Activated CD4-positive, alpha-beta T cell treated with anti-CD3 and anti-CD28 coated beads, Interleukin-2, amount 10 ng/mL, durations not matched to agents 7 days and 5 days (primary cell): ENCODE data around the gene SLC35D3. TPM values are rescaled to one million over a fixed set of nuclear protein-coding genes. Genes with fewer than 3 reads are reported as not detected.
A peak's percentile ranks its signal among the peaks of the same experiment; 100 is the strongest.
"Not testable (repeated sequence)": the region's sequence is repeated elsewhere in the genome, so short reads cannot be mapped to it uniquely, and the experiment has no call there.

Experiments used
- CTCF ChIA-PET: fragments of 350-600 bp; sonication (Branson Sonifier 250); formaldehyde crosslinking; loops from one replicate; lab custom pipeline; 2021; ENCODE audit warnings: antibody characterized with exemption; lab: Charles Lee
- POLR2A ChIA-PET: fragments of 350-600 bp; sonication (Branson Sonifier 250); formaldehyde crosslinking; loops from one replicate; lab custom pipeline; 2021; ENCODE audit warnings: antibody characterized with exemption; lab: Charles Lee
- DNase-seq: peaks from one replicate; pipeline ENCODE4 v3.0.0-alpha.2; 2020
- H3K27ac Mint-ChIP-seq: one replicate; pipeline ENCODE4 v1.8.0; 2021; ENCODE audit warnings: mild to moderate bottlenecking, moderate library complexity, mixed read lengths
- H3K27me3 Mint-ChIP-seq: one replicate; pipeline ENCODE4 v1.8.0; 2021; ENCODE audit warnings: mixed read lengths
- H3K36me3 Mint-ChIP-seq: one replicate; pipeline ENCODE4 v1.8.0; 2021; ENCODE audit warnings: low read depth, mixed read lengths
- H3K4me1 Mint-ChIP-seq: one replicate; pipeline ENCODE4 v1.8.0; 2021; ENCODE audit warnings: mixed read lengths
- H3K4me3 Mint-ChIP-seq: one replicate; pipeline ENCODE4 v1.8.0; 2021; ENCODE audit warnings: mild to moderate bottlenecking, moderate library complexity, mixed read lengths
- H3K9me3 Mint-ChIP-seq: one replicate; pipeline ENCODE4 v1.8.0; 2021; ENCODE audit warnings: mixed read lengths
- total RNA-seq, 2 experiments: library from RNA; stranded (reverse); gene quantifications; one replicate each; pipeline ENCODE4 v1.2.3, GENCODE V29; 2021

Gene SLC35D3
- not detected for total RNA-seq

- ChIA-PET CTCF (interaction anchor here (0.6 to 1.2 kb wide), 4 partner anchors 10 to 515 kb away, joined by 3 read pairs; no protein-coding TSS in a partner anchor), POLR2A (no interaction called here)
- H3K36me3 Mint-ChIP-seq, result no peaks in the 10 kb centered on the region
- H3K4me3 Mint-ChIP-seq, result peak within 1 kb of the TSS; percentile 67
- peaks cover 29% of the 10 kb centered on the region for H3K4me1 Mint-ChIP-seq
- DNase-seq, result peak; percentile 18
- peaks cover 68% of the 10 kb centered on the region for H3K27me3 Mint-ChIP-seq
- H3K27ac Mint-ChIP-seq, result no peak within 1 kb of the TSS
- no peaks in the 10 kb centered on the region for H3K9me3 Mint-ChIP-seq
Observed at GRCh38 chr6:136921936-136922684, at the start of gene SLC35D3. SLC35D3 (plus strand) TSS chr6:136922301; CDS start chr6:136922429, 128 bp downstream.

- Mint-ChIP-seq H3K9me3 (peaks cover 15% of the 10 kb centered on the region), H3K27me3 (no peaks in the 10 kb centered on the region), H3K4me1 (no peaks in the 10 kb centered on the region), H3K4me3 (no peak overlapping the region), H3K36me3 (peaks cover 30% of the 10 kb centered on the region), H3K27ac (no peak overlapping the region)
- ChIA-PET POLR2A (no interaction called here), CTCF (interaction anchor here (0.6 kb wide), 1 partner anchor 30 kb away, joined by 4 read pairs; no protein-coding TSS in a partner anchor)
- DNase-seq, result no peak
Observed at GRCh38 chr6:136873748-136874147, 48.4 kb upstream of the SLC35D3 start.

GRCh38 chr6:136876469-136876868, 45.6 kb upstream of the SLC35D3 start:
- peaks cover 32% of the 10 kb centered on the region for H3K36me3 Mint-ChIP-seq
- H3K27ac Mint-ChIP-seq, H3K27me3 Mint-ChIP-seq, H3K4me1 Mint-ChIP-seq, H3K4me3 Mint-ChIP-seq, DNase-seq, POLR2A ChIA-PET, CTCF ChIA-PET: not testable (repeated sequence)
- peaks cover 18% of the 10 kb centered on the region for H3K9me3 Mint-ChIP-seq

GRCh38 chr6:136880748-136881460, 41.2 kb upstream of the SLC35D3 start:
- POLR2A ChIA-PET, result no interaction called here
- Mint-ChIP-seq H3K9me3 (peaks cover 5% of the 10 kb centered on the region), H3K27ac (no peak overlapping the region), H3K4me1 (no peaks in the 10 kb centered on the region), H3K27me3 (no peaks in the 10 kb centered on the region), H3K36me3 (peaks cover 14% of the 10 kb centered on the region), H3K4me3 (no peak overlapping the region)
- CTCF ChIA-PET, result no interaction called here
- DNase-seq, result no peak

- ChIA-PET CTCF (interaction anchor here (1.1 kb wide), 1 partner anchor 22 kb away, joined by 3 read pairs; no protein-coding TSS in a partner anchor), POLR2A (no interaction called here)
- DNase-seq, result no peak
- Mint-ChIP-seq H3K36me3 (no peaks in the 10 kb centered on the region), H3K27me3 (no peaks in the 10 kb centered on the region), H3K4me1 (peaks cover 4% of the 10 kb centered on the region), H3K9me3 (no peaks in the 10 kb centered on the region), H3K27ac (no peak overlapping the region), H3K4me3 (no peak overlapping the region)
Observed at GRCh38 chr6:136886091-136886490, 36.0 kb upstream of the SLC35D3 start.

GRCh38 chr6:136887953-136888352, 34.1 kb upstream of the SLC35D3 start:
- ChIA-PET POLR2A (no interaction called here), CTCF (no interaction called here)
- H3K9me3 Mint-ChIP-seq, result no peaks in the 10 kb centered on the region
- H3K27ac Mint-ChIP-seq, result no peak overlapping the region
- H3K27me3 Mint-ChIP-seq, result no peaks in the 10 kb centered on the region
- no peak overlapping the region for H3K4me3 Mint-ChIP-seq
- H3K36me3 Mint-ChIP-seq, result no peaks in the 10 kb centered on the region
- peaks cover 4% of the 10 kb centered on the region for H3K4me1 Mint-ChIP-seq
- no peak for DNase-seq

- ChIA-PET CTCF (no interaction called here), POLR2A (no interaction called here)
- H3K9me3 Mint-ChIP-seq, result no peaks in the 10 kb centered on the region
- DNase-seq, result no peak
- H3K4me1 Mint-ChIP-seq, result peaks cover 8% of the 10 kb centered on the region
- no peak overlapping the region for H3K27ac Mint-ChIP-seq
- H3K27me3 Mint-ChIP-seq, result no peaks in the 10 kb centered on the region
- H3K36me3 Mint-ChIP-seq, result no peaks in the 10 kb centered on the region
- H3K4me3 Mint-ChIP-seq, result no peak overlapping the region
Observed at GRCh38 chr6:136889271-136890193, 32.6 kb upstream of the SLC35D3 start.

GRCh38 chr6:136890194-136890839, 31.8 kb upstream of the SLC35D3 start:
- Mint-ChIP-seq H3K27ac (no peak overlapping the region), H3K9me3 (no peaks in the 10 kb centered on the region), H3K27me3 (no peaks in the 10 kb centered on the region), H3K4me3 (no peak overlapping the region), H3K4me1 (peaks cover 8% of the 10 kb centered on the region), H3K36me3 (no peaks in the 10 kb centered on the region)
- no peak for DNase-seq
- ChIA-PET CTCF (no interaction called here), POLR2A (no interaction called here)

GRCh38 chr6:136890986-136891385, 31.1 kb upstream of the SLC35D3 start:
- no peaks in the 10 kb centered on the region for H3K9me3 Mint-ChIP-seq
- no peaks in the 10 kb centered on the region for H3K36me3 Mint-ChIP-seq
- ChIA-PET CTCF (no interaction called here), POLR2A (no interaction called here)
- H3K4me1 Mint-ChIP-seq, result peaks cover 8% of the 10 kb centered on the region
- H3K27ac Mint-ChIP-seq, result no peak overlapping the region
- H3K4me3 Mint-ChIP-seq, result no peak overlapping the region
- H3K27me3 Mint-ChIP-seq, result no peaks in the 10 kb centered on the region
- DNase-seq, result no peak

GRCh38 chr6:136893187-136893586, 28.9 kb upstream of the SLC35D3 start:
- no peaks in the 10 kb centered on the region for H3K9me3 Mint-ChIP-seq
- H3K36me3 Mint-ChIP-seq, result peaks cover 2% of the 10 kb centered on the region
- peaks cover 10% of the 10 kb centered on the region for H3K4me1 Mint-ChIP-seq
- DNase-seq, result no peak
- H3K4me3 Mint-ChIP-seq, result no peak overlapping the region
- no peak overlapping the region for H3K27ac Mint-ChIP-seq
- ChIA-PET CTCF (no interaction called here), POLR2A (no interaction called here)
- H3K27me3 Mint-ChIP-seq, result no peaks in the 10 kb centered on the region

GRCh38 chr6:136895901-136896300, 26.2 kb upstream of the SLC35D3 start:
- POLR2A ChIA-PET, result no interaction called here
- peaks cover 6% of the 10 kb centered on the region for H3K4me1 Mint-ChIP-seq
- H3K4me3 Mint-ChIP-seq, result no peak overlapping the region
- peaks cover 6% of the 10 kb centered on the region for H3K36me3 Mint-ChIP-seq
- no peak overlapping the region for H3K27ac Mint-ChIP-seq
- no peaks in the 10 kb centered on the region for H3K27me3 Mint-ChIP-seq
- no peaks in the 10 kb centered on the region for H3K9me3 Mint-ChIP-seq
- no peak for DNase-seq
- CTCF ChIA-PET, result interaction anchor here (0.9 kb wide), 1 partner anchor 13 kb away, joined by 3 read pairs; no protein-coding TSS in a partner anchor

- Mint-ChIP-seq H3K4me1 (peaks cover 6% of the 10 kb centered on the region), H3K27me3 (no peaks in the 10 kb centered on the region), H3K27ac (no peak overlapping the region), H3K9me3 (no peaks in the 10 kb centered on the region), H3K4me3 (no peak overlapping the region), H3K36me3 (peaks cover 6% of the 10 kb centered on the region)
- ChIA-PET CTCF (interaction anchor here (0.9 kb wide), 1 partner anchor 14 kb away, joined by 3 read pairs; no protein-coding TSS in a partner anchor), POLR2A (no interaction called here)
- no peak for DNase-seq
Observed at GRCh38 chr6:136897071-136897470, 25.0 kb upstream of the SLC35D3 start.
